ENCODE measurements around the gene COL2A1.

- TF ChIP-seq EZH2 (IDR thresholded peaks at IDR 0.05) (no peak), POLR2AphosphoS5 (IDR thresholded peaks at IDR 0.05; ENCODE audit: borderline replicate concordance, low read depth, low read length) (no peak)
Measured at GRCh38 chr12:47943623-47944340, 60.5 kb downstream of the COL2A1 start.

Data from SK-N-MC (cell line).